ENCODE measurements around the gene JMJD6. TPM values are rescaled to one million over a fixed set of nuclear protein-coding genes. Genes with fewer than 3 reads are reported as not detected.
"Not testable (repeated sequence)": the region's sequence is repeated elsewhere in the genome, so short reads cannot be mapped to it uniquely, and the experiment has no call there.

Gene JMJD6
- polyA plus RNA-seq, 5 donors = 20.2 to 28.9 (median 25.5) TPM

DNA sequence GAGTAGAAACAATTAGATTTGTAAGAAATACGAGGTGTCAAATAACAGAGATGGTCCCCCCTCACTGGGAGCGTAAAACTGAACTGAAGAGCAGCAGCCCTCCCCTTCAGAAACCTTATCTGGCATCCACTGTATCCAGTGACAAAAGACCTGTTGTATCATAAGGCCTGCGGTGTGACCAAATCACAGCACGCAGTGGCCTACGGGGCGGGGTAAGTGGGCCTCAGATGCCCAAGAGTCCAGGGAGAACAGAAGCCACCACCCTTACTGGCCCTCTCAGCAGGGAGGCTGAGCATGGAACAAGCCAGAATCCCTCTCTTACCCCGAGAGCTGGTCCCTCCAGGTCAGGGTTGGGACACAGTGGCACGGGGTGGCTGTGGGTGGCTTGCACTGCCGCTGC, 5.5 kb downstream of the JMJD6 start:
- no peak for DNase-seq

DNA sequence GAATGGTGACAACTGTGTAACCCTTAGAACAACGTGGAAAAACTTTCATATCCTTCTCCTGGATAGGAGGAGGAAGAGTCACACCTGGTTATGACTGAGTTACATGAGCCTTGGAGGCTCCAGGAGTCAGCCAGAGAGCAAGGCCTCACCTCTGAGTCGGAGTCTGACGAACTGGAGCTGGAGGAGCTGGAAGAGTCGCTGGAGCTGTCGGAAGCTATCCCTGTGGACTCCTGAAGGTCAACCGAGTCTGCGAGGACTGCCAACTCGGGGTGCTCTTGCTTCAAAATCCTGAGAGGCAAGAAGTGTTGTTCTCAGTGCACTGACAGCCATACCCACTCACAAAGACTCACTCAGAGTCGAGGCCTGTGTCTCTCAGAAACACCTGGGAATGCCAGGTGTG, 6.2 kb downstream of the JMJD6 start:
- DNase-seq = no peak

- DNase-seq = no peak
These were observed 7.9 kb downstream of the JMJD6 start for GRCh38 chr17:76718516-76718915.

- no peak for DNase-seq
These were observed 9.6 kb downstream of the JMJD6 start for GRCh38 chr17:76716839-76717215.

GRCh38 chr17:76716146-76716838, 10.1 kb downstream of the JMJD6 start:
- DNase-seq = no peak

- no peak for DNase-seq
These were observed 10.9 kb downstream of the JMJD6 start for GRCh38 chr17:76715496-76715830.

DNA sequence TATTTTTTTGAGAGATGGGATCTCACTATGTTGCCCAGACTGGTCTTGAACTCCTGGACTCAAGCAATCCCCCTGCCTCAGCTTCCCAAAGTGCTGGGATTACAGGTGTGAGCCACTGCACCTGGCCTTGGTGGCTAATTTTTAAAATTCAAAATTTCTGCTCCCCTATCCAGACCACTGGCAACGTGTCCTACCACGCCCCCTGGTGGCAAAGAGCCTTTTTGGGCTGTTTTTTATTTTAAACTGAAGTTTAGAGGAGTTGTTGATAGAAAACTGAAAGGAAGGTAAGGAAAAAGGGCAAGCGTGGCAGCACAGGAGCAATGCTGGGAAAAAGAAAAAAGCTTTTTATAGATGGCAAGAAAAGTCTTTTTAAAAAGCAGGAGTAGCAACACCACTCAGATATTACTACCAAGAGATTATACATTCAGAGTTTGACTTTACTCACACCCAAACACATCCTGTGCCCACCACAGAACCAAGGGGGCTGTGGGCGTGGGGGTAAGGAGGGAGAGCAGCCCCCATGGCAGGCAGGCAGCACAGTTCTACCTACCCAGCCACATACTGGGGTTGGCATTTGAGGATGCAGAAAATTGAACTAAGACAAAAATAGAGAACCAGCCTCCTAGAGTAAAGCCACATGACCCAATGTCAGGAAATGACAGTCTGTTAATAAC, 11.4 kb downstream of the JMJD6 start:
- DNase-seq = no peak

GRCh38 chr17:76714336-76714735, 12.1 kb downstream of the JMJD6 start:
- DNase-seq = no peak

- no peak for DNase-seq
These were observed 12.6 kb downstream of the JMJD6 start for GRCh38 chr17:76713765-76714164.

DNA sequence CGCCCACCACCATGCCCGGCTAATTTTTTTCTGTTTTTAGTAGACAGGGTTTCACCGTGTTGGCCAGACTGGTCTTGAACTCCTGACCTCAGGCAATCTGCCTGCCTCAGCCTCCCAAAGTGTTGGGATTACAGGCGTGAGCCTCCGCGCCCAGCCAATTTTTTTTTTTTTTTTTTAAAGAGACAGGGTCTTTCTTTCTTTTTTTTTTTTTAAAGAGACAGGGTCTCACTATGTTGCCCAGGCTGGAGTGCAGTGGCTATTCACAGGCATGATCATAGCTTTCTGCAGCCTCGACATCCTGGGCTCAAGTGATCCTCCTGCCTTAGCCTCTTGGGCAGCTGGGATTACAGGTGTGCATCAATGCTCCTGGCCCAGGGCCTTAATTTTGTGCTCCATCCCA, 14.1 kb downstream of the JMJD6 start:
- not testable (repeated sequence) for DNase-seq

DNA sequence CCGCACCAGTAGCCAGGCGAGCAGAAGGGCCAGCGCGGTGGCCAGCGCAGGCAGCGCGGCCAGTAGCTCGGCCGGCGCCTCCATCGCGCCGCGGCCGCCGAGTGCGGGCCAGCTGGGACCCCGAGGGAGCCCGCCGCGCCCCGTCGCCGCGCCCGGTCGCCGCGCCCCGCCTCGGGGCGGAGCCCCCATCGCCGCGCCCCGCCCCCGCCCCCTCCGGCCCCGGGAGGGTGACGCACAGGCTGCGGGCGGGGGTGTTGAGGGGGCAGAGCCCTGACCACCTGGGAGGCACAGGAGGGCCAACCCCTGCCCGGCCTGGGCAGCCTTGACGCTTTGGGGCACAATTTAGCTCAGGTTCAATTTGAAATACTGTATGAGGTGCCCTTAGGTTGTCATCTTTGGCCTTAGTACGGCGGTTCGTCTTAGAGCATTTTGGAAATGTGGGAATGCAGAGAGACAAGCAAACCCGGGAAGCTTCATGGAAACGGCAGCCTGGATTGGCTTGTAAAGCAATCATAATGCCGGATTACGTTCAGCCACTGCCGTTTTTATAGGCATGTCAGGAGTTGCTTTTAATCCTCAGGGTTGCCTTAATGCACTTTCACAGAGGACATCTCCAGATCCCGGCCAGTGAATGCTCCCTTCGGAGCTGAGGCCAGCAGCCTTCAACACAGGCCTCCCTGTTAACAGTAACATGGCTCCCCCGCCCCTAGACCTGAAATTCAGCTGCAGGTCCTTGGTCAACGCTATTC, 15.4 kb downstream of the JMJD6 start, which contains the start of gene MXRA7:
MXRA7 (minus strand) TSS at position 103 of the 749 bp plus-strand sequence; CDS start at position 84, 19 bp downstream.
- peak in 1 of 2 donors; percentile 66 for DNase-seq

DNA sequence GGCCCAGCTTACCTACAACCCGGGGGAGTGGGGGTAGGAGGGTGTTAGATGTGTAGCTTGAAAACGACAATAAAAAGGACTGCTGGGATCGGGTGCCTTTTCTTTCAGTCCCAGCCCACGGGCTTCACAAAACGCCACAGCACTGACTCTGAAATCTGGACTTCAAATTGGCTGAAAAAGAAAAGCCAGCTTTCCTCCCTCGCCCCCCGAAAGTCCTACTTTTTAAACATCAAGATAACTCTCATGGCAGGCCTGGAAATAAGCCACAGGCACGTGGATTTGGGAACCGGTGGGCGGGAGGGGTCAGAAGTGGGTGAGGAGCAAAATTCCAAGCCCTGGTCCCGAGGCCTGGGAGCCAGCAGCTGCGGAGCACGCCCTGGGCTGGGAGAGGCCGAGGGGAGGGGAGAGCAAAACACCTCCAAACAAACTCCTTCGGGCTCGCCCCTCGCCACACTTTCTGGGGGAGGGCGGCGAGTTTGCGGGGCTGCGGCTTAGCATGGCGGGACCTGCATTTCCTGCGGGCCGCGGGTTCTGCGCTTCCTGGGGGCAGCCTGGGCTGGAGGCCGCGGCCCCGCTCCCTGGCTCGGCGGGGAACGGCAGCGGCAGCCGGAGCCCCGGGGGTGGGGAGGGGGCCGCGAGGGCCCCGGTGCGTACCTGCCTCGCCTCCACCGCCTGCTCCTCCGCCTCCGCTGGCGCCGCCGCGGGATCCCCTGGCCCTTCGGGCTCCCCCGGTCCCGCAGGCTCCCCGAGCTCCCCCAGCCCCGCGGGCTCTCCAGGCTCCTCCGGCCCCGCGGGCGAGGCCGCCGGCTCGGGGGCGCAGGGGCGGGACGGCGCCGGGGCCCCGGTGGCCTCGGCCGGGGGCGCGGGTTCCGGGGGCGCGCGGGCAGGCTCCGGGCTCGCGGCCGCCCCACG, 16.2 kb downstream of the JMJD6 start:
- not testable (repeated sequence) for DNase-seq

- DNase-seq = peak; percentile 76 to 87
These were observed 17.1 kb downstream of the JMJD6 start for GRCh38 chr17:76709077-76709950.

DNA sequence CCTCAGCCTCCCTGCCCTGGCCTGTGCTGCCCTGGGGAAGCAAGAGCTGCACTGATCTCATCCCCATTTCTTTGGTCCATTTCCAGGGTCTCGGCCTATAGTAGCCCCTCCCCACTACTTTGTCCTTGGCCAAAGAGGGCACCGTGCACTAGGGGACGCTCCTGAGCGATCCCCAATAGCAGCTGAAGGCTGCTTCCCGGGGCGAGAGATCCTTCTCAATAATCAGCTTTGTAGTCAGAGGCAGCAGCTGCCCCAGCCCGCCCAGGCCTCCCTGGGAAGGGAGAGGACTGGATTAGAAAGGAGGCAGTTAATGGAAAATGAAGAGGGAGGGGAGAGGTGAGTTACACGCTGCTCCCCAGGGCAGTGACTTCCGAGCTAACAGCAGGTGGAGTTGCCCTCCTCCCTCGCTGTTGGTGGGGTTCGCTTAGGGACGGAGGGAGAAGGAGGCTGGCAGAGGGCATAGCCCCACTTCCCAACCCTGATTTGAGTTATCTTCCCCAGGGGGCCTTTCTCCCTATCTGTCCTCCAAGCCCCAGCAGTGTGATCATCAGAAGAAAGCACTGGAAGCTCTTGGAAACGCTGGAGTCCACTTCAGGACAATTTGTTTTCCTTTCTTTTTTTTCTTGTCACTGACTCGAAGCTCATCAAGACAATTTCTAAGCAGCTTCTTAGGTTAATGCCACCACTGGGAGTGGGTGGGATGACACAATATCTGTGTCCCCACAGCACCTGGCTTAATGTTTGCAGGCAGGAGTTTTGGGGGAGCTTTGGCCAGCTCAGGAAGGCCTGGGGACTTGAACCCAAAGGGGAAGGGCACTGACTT, 18.2 kb downstream of the JMJD6 start:
- DNase-seq = no peak

DNA sequence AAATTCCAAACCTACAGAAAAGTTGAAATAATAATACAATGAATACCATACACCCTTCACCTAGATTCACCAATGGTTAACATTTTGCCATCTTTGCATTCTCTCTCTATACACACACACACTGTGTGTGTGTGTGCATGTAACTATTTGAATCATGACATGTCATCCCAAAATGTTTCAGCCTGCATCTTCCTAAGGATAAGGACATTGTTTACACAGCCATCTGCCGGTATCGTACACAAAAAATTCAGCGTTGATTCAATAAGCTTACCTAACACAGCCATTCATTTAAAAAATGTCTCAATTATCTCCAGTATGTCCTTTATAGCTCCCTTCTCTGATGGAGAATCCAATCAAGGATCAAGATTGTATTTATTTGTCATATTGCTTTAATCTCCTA, 19.6 kb downstream of the JMJD6 start:
- DNase-seq = no peak

DNA sequence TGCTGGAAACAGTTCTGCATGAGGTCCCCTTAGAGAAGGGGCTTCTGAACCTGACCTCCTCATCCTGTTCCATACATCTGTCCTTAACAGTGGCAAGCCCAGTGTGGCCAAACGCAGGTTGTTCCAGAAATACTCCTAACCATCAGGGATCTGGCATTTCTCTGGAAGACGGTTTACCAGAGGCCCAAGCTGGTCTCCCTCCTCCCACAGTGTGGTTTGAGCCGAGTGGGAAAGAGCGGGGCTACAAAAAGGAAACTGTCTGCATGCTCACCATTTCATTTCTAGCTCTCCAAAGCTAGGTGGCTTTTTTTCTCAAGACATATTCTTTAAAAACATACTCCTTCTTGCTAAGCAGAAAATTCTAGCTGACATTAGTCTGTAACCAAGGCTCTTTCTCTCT, 21.6 kb downstream of the JMJD6 start:
- DNase-seq = no peak

DNA sequence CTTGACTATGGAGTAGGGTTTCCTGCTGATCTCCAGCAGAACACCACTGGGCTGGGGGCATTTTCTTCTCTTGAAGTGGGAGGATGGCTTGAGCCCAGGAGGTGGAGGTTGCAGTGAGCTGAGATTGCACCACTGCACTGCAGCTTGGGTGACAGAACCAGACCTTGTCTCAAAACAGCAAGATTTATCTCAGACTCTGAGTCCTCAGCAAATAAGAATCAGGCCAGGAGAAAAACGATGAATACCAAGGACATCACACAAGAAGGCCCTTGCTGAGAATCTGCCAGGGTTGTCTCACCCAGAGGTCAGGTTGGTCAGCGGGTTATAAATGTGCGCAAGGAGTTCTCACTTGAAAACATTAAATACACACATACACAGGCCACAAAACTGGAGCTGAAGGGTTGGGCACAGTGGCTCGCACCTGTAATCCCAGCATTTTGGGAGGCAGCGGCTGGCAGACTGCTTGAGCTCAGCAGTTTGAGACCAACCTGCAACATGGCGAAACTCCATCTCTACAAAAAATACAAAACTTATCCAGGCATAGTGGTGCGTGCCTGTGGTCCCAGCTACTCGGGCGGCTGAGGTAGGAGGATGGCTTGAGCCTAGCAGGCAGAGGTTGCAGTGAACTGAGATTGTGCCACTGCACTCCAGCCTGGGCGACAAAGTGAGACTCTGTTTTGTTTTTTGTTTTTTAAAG, 23.3 kb downstream of the JMJD6 start:
- DNase-seq = no peak

GRCh38 chr17:76702076-76702475, 24.3 kb downstream of the JMJD6 start:
- no peak for DNase-seq

DNA sequence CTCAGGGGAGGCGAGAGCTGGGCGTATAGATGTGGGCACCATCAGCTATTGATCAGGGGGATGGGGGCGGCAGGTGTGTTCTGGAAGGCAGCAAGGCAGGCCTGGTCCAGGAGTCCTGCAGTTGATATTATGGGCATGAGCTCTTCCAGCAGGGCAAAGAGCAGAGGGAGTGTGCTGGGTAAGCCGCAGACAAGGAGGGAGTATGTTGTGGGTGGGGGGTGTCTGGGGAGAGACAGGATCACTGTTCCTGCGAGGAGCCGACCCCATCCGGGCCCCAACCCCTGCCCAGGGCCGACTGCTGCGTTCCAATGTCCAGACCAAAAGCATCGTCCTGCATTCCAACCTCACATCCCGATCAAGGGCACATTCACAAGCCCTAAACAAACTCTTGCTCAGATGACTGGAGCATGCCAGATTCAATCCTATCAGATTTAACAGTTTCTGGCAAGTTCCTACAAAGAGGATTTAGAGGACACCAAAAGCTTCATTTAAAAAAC, 24.9 kb downstream of the JMJD6 start:
- DNase-seq = no peak
